GM21447 (cell line): Measurements from ENCODE around the gene CELF4.

Experiments used
- ATAC-seq: cut with Tn5 transposase; IDR thresholded peaks from one replicate; pipeline ENCODE4 v1.9.1; 2021; ENCODE audit not compliant: unreplicated experiment

Gene CELF4

DNA sequence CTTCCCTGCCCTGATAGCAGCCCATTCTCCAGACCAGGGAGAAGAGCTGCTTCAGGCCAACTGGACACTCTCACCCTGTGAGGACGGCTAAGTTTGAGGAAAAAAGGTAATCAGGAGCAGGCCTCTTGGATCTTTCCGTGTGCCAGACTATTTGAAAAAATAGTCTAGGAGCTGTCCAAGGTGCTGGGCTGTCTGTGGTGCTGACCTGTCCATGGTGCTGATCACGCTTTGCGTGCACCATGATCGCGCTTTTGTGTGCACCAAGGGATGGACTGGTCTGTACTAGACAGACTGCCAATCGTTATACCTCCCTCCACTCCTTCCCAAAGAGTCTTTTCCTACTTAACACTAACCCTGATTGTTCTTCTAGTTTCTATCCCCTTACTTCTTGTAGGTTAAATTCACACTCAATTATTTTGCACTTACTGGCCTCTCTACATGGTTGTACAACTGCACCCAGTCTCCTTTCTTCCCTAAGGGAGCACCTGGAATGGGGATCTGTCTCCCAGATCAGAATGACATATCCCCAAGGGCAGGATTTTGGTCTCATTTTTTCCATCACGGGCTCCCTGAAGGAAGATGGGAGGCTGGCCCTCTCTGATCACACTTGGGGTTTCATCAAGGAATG, 295.4 kb downstream of the CELF4 start:
- no peak for ATAC-seq

- ATAC-seq, result no peak
Measured at GRCh38 chr18:37266290-37266689, 299.3 kb downstream of the CELF4 start.

DNA sequence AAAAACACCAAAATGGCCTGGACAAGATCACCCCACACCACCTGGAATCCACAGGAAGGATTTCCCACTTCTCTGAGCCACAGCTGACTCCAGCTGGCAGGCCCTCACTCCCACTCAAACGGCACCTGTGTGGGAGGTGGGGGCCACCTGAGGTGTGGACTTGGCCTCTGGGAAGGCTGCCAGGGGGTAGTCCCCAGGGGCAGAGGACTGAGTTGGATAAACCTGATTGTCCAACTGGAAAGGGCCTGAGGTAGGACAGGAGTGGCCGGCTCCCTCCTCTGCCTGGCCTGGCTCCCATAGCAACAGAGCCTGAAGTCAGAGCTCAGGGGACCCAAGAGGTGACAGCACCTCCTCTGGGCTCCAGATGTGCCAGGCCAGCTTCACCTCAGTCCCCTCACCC, 300.2 kb downstream of the CELF4 start:
- no peak for ATAC-seq

- ATAC-seq, result no peak
Measured at GRCh38 chr18:37264956-37265355, 300.6 kb downstream of the CELF4 start.

GRCh38 chr18:37261988-37262387, 303.6 kb downstream of the CELF4 start:
- ATAC-seq, result no peak

GRCh38 chr18:37261246-37261840, 304.3 kb downstream of the CELF4 start:
- ATAC-seq, result no peak

DNA sequence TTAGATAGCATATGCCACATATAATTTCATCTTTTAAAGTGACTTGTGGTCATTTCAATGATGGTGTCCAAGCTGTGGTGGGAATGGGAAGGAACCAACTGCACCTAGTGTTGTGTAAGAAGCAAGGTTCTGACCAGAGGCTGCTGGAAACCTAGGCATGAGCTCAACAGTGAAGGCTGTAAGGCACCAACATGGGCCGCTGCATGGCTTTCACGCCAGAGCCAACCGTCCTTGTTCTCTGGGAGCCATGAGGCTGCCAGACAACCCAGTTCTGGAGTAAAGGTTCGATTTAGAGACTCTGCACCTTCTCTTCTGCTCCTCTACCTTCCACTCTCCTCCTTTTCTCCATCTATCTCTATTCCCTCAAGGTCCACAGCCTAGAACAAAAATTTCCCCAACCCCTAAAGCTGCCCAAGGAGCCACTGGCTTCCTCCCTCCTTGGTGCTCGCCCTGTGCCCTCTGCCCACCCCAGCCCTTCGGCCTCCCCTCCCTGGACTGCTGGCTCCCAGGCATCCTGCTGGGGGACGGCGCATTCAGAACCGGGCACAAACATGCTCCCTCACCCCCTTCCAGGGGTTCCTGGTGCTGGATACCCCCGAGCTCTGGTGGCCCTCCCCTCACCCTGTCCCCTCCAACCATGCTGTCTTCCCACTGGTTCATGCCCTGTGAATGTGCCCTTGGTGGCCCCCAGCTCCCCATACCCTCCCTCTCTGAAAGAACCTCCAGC, 305.1 kb downstream of the CELF4 start:
- no peak for ATAC-seq

GRCh38 chr18:37259711-37260110, 305.9 kb downstream of the CELF4 start:
- no peak for ATAC-seq

DNA sequence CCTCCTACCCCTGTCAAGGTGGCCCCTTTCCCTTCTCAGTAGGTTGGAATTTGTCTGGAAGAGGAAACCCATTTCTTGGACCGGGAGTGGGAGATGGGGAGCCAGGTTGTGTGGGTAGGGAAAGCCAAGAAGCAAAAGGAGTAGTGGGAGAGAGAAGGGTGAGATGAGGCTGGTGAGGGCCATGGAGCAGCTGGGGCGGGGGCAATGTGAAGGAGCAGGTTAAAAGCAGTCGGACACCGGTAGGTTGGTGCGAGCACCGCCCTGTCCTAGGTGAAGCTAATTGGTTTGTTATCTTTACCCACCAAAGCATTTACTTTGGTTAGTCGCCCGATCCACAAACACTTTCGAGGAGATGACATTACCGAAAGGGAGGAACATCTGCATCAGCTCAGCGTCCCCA, 306.8 kb downstream of the CELF4 start:
- ATAC-seq, result no peak

DNA sequence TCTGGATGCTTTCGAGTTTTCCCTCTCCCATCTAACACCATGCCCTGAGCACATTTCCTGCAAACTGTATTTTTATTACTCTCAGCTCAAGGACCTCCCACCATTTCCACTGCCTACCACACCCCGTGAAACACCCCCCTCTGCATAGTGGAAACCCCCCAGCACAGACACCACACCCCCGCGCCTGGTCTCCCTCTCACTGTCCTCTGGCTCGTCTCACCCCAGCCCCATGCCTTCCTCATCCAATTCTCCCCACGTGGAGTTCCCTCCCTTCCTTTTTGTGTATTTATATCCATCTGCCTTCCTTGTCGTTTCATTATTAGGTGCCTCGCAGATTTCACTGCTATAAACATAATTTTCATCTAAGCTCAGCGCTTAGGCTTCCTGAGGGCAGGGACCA, 307.5 kb downstream of the CELF4 start:
- ATAC-seq, result no peak

- no peak for ATAC-seq
Measured at GRCh38 chr18:37254973-37255372, 310.6 kb downstream of the CELF4 start.

GRCh38 chr18:37254236-37254754, 311.3 kb downstream of the CELF4 start:
- ATAC-seq, result no peak

DNA sequence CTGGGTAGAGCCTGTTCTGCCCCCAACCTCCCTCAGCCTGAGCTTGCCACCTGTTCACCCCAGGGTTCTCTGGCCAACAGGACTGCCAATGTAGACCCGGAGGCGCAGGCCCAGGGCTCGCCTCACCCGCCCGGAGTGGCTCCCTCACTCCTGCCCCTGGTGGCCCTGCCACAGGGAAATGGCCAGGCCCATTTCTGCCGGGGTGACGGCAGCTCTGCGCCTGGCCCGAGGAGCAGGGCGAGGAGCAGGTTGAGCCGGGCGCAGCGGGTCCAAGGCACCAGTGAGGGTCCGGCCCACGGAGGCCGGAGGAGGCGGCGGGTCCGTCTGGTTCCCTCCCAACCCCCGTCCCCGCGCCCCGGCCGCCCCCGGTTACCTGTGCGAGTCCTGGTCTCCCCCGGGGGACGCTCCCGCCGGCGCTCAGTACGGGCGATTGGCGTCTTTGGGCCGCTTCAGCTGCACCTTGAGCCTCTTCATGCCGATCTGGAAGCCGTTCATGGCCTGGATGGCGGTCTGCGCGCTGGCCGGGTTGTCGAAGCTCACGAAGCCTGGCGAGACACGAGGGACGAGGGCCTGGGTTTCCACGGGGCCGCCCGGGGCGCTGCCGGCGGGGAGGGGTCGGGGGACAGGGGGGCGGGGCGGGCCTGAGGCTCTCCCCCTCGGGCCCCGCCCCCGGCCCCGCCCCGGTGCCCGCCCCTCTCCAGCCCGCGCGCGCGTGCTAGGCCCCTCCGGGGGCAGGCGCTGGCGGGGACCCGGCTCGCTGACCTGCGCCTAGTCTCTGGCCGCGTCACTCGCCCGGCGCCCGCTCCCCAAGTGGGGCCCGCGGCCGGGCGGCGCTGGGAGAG, 312.0 kb downstream of the CELF4 start:
- no peak for ATAC-seq

GRCh38 chr18:37252854-37253393, 312.7 kb downstream of the CELF4 start:
- ATAC-seq, result no peak

GRCh38 chr18:37252342-37252741, 313.3 kb downstream of the CELF4 start:
- no peak for ATAC-seq

GRCh38 chr18:37251679-37252078, 313.9 kb downstream of the CELF4 start:
- ATAC-seq, result no peak

- no peak for ATAC-seq
Measured at GRCh38 chr18:37249895-37250618, 315.5 kb downstream of the CELF4 start.

DNA sequence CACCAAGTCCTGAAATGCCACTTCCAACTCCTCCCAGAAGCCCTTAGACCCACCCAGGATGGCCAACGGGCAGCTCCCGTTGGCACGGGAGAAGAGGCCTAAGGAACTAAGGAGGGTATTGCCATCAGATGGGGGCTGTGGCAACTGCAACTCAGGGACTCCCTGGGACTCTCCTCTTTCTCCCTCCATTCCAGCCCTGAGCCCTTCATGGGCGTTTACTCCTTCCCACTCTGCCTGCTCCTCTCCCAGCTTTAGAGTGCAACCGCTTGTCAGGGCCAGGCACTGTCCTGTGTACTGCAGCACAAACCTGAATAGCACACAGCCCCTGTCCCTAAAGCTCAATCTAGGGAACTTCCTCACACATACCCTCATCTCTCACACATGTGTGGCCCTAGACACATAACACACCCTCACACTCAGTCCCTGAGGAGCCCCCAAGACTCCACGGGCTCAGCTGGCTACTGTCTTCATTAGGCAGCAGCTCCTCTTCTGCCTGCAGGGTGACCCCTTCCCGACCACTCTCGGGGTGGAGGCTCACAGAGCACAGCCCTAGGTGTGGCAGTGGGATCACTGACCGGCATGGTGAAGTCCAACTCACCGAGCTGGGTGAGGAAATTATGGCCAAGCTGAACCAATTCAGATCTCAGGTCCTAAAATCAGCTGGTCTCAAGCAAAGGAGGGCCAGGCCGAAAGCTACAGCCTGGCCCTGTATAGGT, 316.3 kb downstream of the CELF4 start:
- ATAC-seq, result no peak

DNA sequence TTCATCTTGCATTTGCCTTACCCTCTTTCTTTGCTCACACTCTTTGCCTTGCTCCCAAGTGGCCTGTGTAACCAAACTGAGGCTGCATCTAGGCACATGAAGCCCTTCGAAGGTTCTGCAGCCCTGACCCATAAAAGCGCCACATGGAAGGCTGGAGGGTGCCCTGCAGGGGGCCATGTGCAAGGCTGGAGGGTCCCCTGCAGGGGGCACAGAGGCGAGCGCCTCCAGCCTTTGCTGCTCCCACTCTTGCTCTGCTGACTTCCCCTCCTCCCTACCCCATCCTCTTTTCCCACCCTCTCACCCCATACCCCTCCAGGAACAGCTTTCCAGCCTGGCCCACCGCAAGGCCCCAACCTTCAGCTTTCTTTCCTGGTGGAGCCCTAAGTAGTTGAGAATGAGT, 317.3 kb downstream of the CELF4 start:
- ATAC-seq, result no peak
